Caco-2 (cell line): ENCODE results near the gene OTOP1. TPM values are rescaled to one million over a fixed set of nuclear protein-coding genes. Genes with fewer than 3 reads are reported as not detected.

Experiments
- BruUV-seq: library from RNA; stranded (reverse); fragments of 400-500 nt; replicated peaks from 2 replicates; lab custom pipeline; 2021; lab: Mats Ljungman, UMichigan
- CTCF ChIA-PET: fragments of 300-600 bp; sonication (Branson Sonifier 250); formaldehyde crosslinking; loops from one replicate; lab custom pipeline; 2022; ENCODE audit warnings: antibody characterized with exemption; lab: Charles Lee
- POLR2A ChIA-PET: fragments of 300-600 bp; sonication (Branson Sonifier 250); formaldehyde crosslinking; loops from one replicate; lab custom pipeline; 2022; ENCODE audit warnings: antibody characterized with exemption; lab: Charles Lee
- DNase-seq, 2 experiments: peaks; one replicate each; pipeline versions ENCODE4 v3.0.0 to v3.0.0-alpha.2; 2020 to 2022
- H3K27me3 ChIP-seq: replicated peaks from 2 replicates; pipeline ENCODE4 v1.6.0; 2011; ENCODE audit warnings: low read length; ENCODE audit not compliant: control insufficient read depth, insufficient read depth
- H3K36me3 ChIP-seq: 2 replicates; pipeline ENCODE4 v1.5.1; 2011; ENCODE audit warnings: low read length; ENCODE audit not compliant: control insufficient read depth, insufficient read depth
- H3K4me1 ChIP-seq: fragments of 250-450 bp; sonication (Bioruptor Pico); 2 replicates; pipeline ENCODE4 v1.5.1; 2020; ENCODE audit warnings: mild to moderate bottlenecking
- H3K4me3 ChIP-seq: 2 replicates; pipeline ENCODE4 v1.5.1; 2011; ENCODE audit warnings: low read depth, mild to moderate bottlenecking, control low read depth, low read length
- H3K9me3 ChIP-seq: fragments of 250-450 bp; sonication (Bioruptor Pico); 2 replicates; pipeline ENCODE4 v1.5.1; 2020; ENCODE audit warnings: mild to moderate bottlenecking, moderate library complexity
- H3K27ac Mint-ChIP-seq: one replicate; pipeline ENCODE4 v1.8.0; 2022; ENCODE audit warnings: mixed read lengths; ENCODE audit not compliant: unreplicated experiment
- H3K27me3 Mint-ChIP-seq: one replicate; pipeline ENCODE4 v1.8.0; 2022; ENCODE audit warnings: mixed read lengths; ENCODE audit not compliant: insufficient read depth, unreplicated experiment
- H3K36me3 Mint-ChIP-seq: one replicate; pipeline ENCODE4 v1.8.0; 2022; ENCODE audit warnings: mild to moderate bottlenecking, mixed read lengths; ENCODE audit not compliant: insufficient read depth, unreplicated experiment
- H3K4me1 Mint-ChIP-seq: one replicate; pipeline ENCODE4 v1.8.0; 2022; ENCODE audit warnings: low read depth, mixed read lengths; ENCODE audit not compliant: unreplicated experiment
- H3K4me3 Mint-ChIP-seq: one replicate; pipeline ENCODE4 v1.8.0; 2022; ENCODE audit warnings: mild to moderate bottlenecking, moderate library complexity, mixed read lengths; ENCODE audit not compliant: unreplicated experiment
- H3K9me3 Mint-ChIP-seq: one replicate; pipeline ENCODE4 v1.8.0; 2022; ENCODE audit warnings: mixed read lengths; ENCODE audit not compliant: unreplicated experiment
- intact Hi-C: fragments of 100-400 bp; cut with micrococcal nuclease; formaldehyde crosslinking; loops from one replicate; pipeline ENCODE4 v1.10.0; 2022; ENCODE audit not compliant: unreplicated experiment
- total RNA-seq: library from RNA; stranded (reverse); gene quantifications from 2 replicates; pipeline ENCODE4 v1.2.3, GENCODE V29; 2022
- TF ChIP-seq, protein P1 (sequence below), 2 experiments: fragments of 200-600 bp in 1 of 2; IDR thresholded peaks; 1 replicate in 1 of 2; 2 replicates in 1 of 2; pipeline versions ENCODE4 v1.5.1 to v1.8.0; 2011 to 2022; ENCODE audit warnings: antibody characterized with exemption in 1 of 2, control low read depth in 1 of 2, inconsistent platforms in 1 of 2, low read depth in 1 of 2, low read length in 1 of 2, mild to moderate bottlenecking in 1 of 2, moderate library complexity in 1 of 2; ENCODE audit not compliant: insufficient read depth in 1 of 2, severe bottlenecking in 1 of 2, unreplicated experiment in 1 of 2

OTOP1 gene
- total RNA-seq, 1 experiment from 2014 or later = not detected

DNA sequence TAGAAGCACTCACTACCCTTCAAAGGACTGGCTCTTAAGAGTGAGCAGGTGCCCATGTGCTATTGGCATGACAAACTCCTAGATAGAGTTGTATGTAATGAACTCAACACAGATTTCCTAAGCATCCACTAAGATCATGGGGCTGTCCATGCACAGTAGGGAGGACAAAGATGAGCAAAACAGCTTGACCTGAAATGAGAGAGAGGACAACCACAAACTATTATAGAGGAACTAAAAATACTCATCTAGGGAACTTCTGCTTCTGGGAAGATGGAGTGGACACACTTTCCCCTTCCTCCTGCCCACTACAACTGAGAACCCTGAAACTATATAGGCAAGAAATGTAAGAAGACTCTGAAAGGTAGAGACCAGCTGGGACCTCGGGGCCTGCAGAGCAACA, 42.0 kb upstream of the OTOP1 start:
- H3K36me3 Mint-ChIP-seq = peaks cover 46% of the 10 kb centered on the region
- intact Hi-C loops = no loop called here
- H3K4me3 Mint-ChIP-seq = no peak overlapping the region
- H3K36me3 ChIP-seq = no peaks in the 10 kb centered on the region; the same call in 1 of the 2 replicates
- H3K4me1 Mint-ChIP-seq = no peaks in the 10 kb centered on the region
- H3K27me3 Mint-ChIP-seq = no peaks in the 10 kb centered on the region
- H3K9me3 ChIP-seq = no peaks in the 10 kb centered on the region
- H3K27ac Mint-ChIP-seq = no peak overlapping the region
- BruUV-seq = no TSS peak
- no peak overlapping the region for H3K4me3 ChIP-seq
- CTCF ChIA-PET = no interaction called here
- POLR2A ChIA-PET = no interaction called here
- H3K9me3 Mint-ChIP-seq = no peaks in the 10 kb centered on the region
- no peaks in the 10 kb centered on the region for H3K4me1 ChIP-seq
- TF ChIP-seq, protein P1, sequence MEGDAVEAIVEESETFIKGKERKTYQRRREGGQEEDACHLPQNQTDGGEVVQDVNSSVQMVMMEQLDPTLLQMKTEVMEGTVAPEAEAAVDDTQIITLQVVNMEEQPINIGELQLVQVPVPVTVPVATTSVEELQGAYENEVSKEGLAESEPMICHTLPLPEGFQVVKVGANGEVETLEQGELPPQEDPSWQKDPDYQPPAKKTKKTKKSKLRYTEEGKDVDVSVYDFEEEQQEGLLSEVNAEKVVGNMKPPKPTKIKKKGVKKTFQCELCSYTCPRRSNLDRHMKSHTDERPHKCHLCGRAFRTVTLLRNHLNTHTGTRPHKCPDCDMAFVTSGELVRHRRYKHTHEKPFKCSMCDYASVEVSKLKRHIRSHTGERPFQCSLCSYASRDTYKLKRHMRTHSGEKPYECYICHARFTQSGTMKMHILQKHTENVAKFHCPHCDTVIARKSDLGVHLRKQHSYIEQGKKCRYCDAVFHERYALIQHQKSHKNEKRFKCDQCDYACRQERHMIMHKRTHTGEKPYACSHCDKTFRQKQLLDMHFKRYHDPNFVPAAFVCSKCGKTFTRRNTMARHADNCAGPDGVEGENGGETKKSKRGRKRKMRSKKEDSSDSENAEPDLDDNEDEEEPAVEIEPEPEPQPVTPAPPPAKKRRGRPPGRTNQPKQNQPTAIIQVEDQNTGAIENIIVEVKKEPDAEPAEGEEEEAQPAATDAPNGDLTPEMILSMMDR (IDR thresholded peaks at IDR 0.05; ENCODE audit: insufficient read depth in 1 of 2, low read depth in 1 of 2, low read length in 1 of 2, severe bottlenecking in 1 of 2, unreplicated experiment in 1 of 2) = no peak
- H3K27me3 ChIP-seq = no peaks in the 10 kb centered on the region
- no peak for DNase-seq

DNA sequence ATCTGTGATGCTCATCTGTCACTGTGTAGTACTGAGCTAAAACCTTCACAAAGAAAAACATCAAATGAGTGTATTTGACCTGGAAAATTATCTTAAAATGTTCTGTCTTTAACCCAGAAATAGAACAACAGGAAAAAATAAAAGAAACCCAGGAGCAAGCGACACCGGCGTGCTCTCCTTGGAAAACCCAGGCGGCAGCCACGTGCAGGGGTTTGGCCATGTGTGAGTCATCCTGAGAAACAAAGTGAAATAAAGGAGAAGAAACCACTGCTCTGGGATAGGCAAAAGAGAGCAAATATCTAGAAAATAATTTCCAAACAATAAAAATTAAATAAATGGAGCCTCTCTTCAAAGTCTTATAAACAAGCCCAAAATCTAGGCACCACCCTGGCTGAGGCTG, 41.3 kb upstream of the OTOP1 start:
- Histone ChIP-seq H3K9me3 (no peaks in the 10 kb centered on the region), H3K27me3 (no peaks in the 10 kb centered on the region), H3K4me1 (no peaks in the 10 kb centered on the region), H3K36me3 (no peaks in the 10 kb centered on the region; the same call in 1 of the 2 replicates), H3K4me3 (no peak overlapping the region)
- ChIA-PET CTCF (no interaction called here), POLR2A (no interaction called here)
- Mint-ChIP-seq H3K27me3 (no peaks in the 10 kb centered on the region), H3K36me3 (peaks cover 46% of the 10 kb centered on the region), H3K4me3 (no peak overlapping the region), H3K27ac (no peak overlapping the region), H3K4me1 (no peaks in the 10 kb centered on the region), H3K9me3 (no peaks in the 10 kb centered on the region)
- no TSS peak for BruUV-seq
- TF ChIP-seq, protein P1 (IDR thresholded peaks at IDR 0.05; ENCODE audit: insufficient read depth in 1 of 2, low read depth in 1 of 2, low read length in 1 of 2, severe bottlenecking in 1 of 2, unreplicated experiment in 1 of 2) = no peak
- intact Hi-C loops = no loop called here
- no peak for DNase-seq

DNA sequence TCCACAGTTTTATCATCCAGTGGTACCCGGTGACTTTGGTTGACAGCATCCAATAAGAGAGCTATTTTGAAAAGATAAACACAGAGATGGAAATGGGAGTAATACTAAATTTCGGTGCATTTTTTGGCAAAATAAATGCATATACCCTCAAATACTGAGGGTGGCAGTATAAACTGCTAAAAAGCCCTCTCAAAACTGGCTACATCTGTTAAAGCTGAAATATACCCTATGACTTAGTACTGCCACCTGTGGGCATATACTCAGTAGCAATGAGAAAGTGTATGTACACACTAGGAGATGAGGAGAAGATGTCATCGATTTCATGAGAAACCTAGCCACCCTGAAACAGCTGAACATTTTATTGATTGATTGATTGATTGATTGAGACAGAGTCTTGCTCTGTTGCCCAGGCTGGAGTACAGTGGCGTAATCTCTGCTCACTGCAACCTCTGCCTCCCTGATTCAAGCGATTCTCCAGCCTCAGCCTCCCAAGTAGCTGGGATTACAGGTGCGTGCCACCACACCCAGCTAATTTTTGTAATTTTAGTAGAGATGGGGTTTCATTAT, 33.5 kb upstream of the OTOP1 start:
- no TSS peak for BruUV-seq
- no peak overlapping the region for H3K4me3 ChIP-seq
- Mint-ChIP-seq H3K36me3 (no peaks in the 10 kb centered on the region), H3K9me3 (no peaks in the 10 kb centered on the region), H3K4me1 (peaks cover 6% of the 10 kb centered on the region), H3K4me3 (no peak overlapping the region), H3K27me3 (no peaks in the 10 kb centered on the region), H3K27ac (peak overlapping the region; percentile 32)
- DNase-seq = peak in 1 of 2 experiments; percentile 14
- H3K27me3 ChIP-seq = no peaks in the 10 kb centered on the region
- H3K4me1 ChIP-seq = peaks cover 15% of the 10 kb centered on the region
- TF ChIP-seq, protein P1 (IDR thresholded peaks at IDR 0.05; ENCODE audit: insufficient read depth in 1 of 2, low read depth in 1 of 2, low read length in 1 of 2, severe bottlenecking in 1 of 2, unreplicated experiment in 1 of 2) = peak in 1 of 2 experiments; percentile 32
- ChIA-PET CTCF (interaction anchor here (1.0 to 1.4 kb wide), 3 partner anchors 10 to 171 kb away, joined by 4 to 7 read pairs (median 6); no protein-coding TSS in a partner anchor), POLR2A (no interaction called here)
- intact Hi-C loops = no loop called here
- no peaks in the 10 kb centered on the region for H3K36me3 ChIP-seq
- H3K9me3 ChIP-seq = no peaks in the 10 kb centered on the region
